ENCODE data around the gene MYBBP1A. TPM values are rescaled to one million over a fixed set of nuclear protein-coding genes. Genes with fewer than 3 reads are reported as not detected.
A peak's percentile ranks its signal among the peaks of the same experiment; 100 is the strongest.

Gene MYBBP1A
- polyA plus RNA-seq, 3 donors = 4.2 to 22.3 (median 5.3) TPM

DNA sequence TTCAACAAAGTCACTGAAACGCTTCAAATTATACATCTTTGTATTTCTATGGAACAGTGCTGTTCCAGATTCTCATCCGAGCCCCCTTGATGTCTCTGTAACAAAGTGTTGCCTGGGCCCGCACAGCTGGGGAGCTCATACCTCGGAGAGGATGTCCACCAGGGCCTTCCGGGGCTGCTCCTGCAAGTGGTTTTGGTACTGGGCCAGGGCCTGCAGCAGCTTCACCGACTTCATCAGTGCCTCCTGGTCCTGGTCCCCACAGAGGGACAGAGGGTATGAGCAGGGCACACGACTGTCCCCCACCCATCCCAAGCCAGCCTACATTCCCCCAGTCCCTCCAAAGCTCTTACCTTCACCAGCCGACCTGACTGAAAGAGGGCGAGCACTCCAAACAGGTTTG lies 1.5 kb downstream of the MYBBP1A start:
- WGBS (ENCODE audit: insufficient coverage) = 91% methylated on average over 8 of the region's 9 CpGs
- Histone ChIP-seq H3K4me2 (replicated peaks; ENCODE audit: extremely low read depth, low read length, poor library complexity, severe bottlenecking) (peak overlapping the region; percentile 96), H3K79me2 (ENCODE audit: insufficient read depth, low read length) (peaks cover 17% of the 10 kb centered on the region), H3K36me3 (replicated peaks in 1 of 2; ENCODE audit: control insufficient read depth in 1 of 2, insufficient read depth in 2 of 2, low read length in 2 of 2) (peaks cover 41 to 50% of the 10 kb centered on the region in 2 donors), H3K4me1 (ENCODE audit: control insufficient read depth in 1 of 2, insufficient read depth in 2 of 2, low read length in 2 of 2) (peaks cover 19 to 26% of the 10 kb centered on the region in 2 donors), H3K27me3 (ENCODE audit: control insufficient read depth in 2 of 2, insufficient read depth in 2 of 2, low read length in 2 of 2) (no peaks in the 10 kb centered on the region), H4K20me1 (ENCODE audit: insufficient read depth, low read length) (no peaks in the 10 kb centered on the region), H2AFZ (ENCODE audit: insufficient read depth, low read depth, low read length, poor library complexity, severe bottlenecking) (no peak overlapping the region), H3K9ac (ENCODE audit: insufficient read depth, low read length, poor library complexity, severe bottlenecking) (no peak overlapping the region), H3K4me3 (replicated peaks in 1 of 3; ENCODE audit: low read depth in 2 of 3, low read length in 3 of 3) (peak overlapping the region in 1 of 3 experiments; percentile 89), H3K27ac (ENCODE audit: low read depth in 1 of 2, low read length in 2 of 2) (no peak overlapping the region), H3K9me3 (replicated peaks in 1 of 2; ENCODE audit: control insufficient read depth in 1 of 2, insufficient read depth in 1 of 2, low read length in 2 of 2) (no peaks in the 10 kb centered on the region)
- Mint-ChIP-seq H3K9me3 (no peaks in the 10 kb centered on the region), H3K4me3 (peak overlapping the region in 1 of 2 donors; percentile 28), H3K36me3 (peaks cover 35 to 50% of the 10 kb centered on the region in 2 donors), H3K27ac (peak overlapping the region in 2 of 7 donors; percentile 12 to 41), H3K27me3 (ENCODE audit: low read depth in 3 of 3) (peaks cover 0 to 5% (median 1%) of the 10 kb centered on the region in 3 donors), H3K4me1 (peaks cover 21% of the 10 kb centered on the region)
- intact Hi-C loops (cut with micrococcal nuclease) = loop anchor here in 1 of 2 donors (5.0 kb wide), 1 partner anchor 186 kb away; the partner anchor contains the start of gene UBE2G1
- TF ChIP-seq CTCF (IDR thresholded peaks at IDR 0.05) = no peak
- DNase-seq = no peak

DNA sequence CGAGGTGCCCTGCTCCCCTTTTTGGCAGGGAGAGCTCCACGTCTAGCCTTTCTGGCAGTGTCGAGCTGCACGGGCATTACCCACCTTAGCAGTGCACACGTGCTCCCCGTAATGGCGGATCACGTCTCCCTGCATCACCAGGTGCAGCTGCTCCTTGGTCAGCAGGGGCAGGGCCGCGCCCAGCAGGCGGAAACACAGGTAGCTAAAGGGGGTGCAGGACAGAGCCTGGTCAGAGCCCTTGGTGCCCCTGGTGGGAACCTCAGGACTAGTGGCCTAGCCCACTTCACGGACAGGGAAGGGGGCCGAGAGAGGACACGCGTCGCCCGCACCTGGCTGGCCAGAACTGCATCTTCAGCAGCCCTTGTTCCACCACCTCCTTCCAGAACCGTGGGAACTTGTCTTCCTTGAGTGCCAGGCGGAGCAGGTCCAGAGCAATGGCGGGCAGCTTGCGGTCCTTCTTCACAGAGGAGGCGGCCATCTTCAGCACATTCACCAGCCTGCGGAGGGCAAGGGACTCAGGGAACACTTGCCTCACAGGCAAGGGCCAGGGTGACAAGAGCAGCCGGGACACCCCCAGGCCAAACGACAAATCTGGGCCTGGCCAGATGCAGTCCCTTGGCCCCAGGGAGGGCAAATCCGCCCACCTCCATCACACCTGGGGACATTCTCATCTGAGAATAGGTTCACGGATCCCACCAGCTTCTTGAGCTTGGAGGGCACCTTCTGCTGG lies 3.2 kb downstream of the MYBBP1A start:
- H3K9ac ChIP-seq (ENCODE audit: insufficient read depth, low read length, poor library complexity, severe bottlenecking) = no peak overlapping the region
- Mint-ChIP-seq H3K36me3 (peaks cover 47 to 67% of the 10 kb centered on the region in 2 donors), H3K4me1 (peaks cover 21% of the 10 kb centered on the region), H3K27ac (peak overlapping the region in 2 of 7 donors; percentile 20 to 32), H3K27me3 (ENCODE audit: low read depth in 3 of 3) (peaks cover 1 to 3% (median 3%) of the 10 kb centered on the region in 3 donors), H3K9me3 (no peaks in the 10 kb centered on the region), H3K4me3 (no peak overlapping the region)
- H3K4me3 ChIP-seq (replicated peaks in 1 of 3; ENCODE audit: low read depth in 2 of 3, low read length in 3 of 3) = no peak overlapping the region
- peaks cover 19 to 26% of the 10 kb centered on the region in 2 donors for H3K4me1 ChIP-seq (ENCODE audit: control insufficient read depth in 1 of 2, insufficient read depth in 2 of 2, low read length in 2 of 2)
- no peak overlapping the region for H3K27ac ChIP-seq (ENCODE audit: low read depth in 1 of 2, low read length in 2 of 2)
- peaks cover 17% of the 10 kb centered on the region for H3K79me2 ChIP-seq (ENCODE audit: insufficient read depth, low read length)
- no peak for DNase-seq
- no peak for TF ChIP-seq CTCF (IDR thresholded peaks at IDR 0.05)
- WGBS (ENCODE audit: insufficient coverage) = 97% methylated on average over 23 of the region's 27 CpGs
- no peaks in the 10 kb centered on the region for H3K9me3 ChIP-seq (replicated peaks in 1 of 2; ENCODE audit: control insufficient read depth in 1 of 2, insufficient read depth in 1 of 2, low read length in 2 of 2)
- no peak overlapping the region for H2AFZ ChIP-seq (ENCODE audit: insufficient read depth, low read depth, low read length, poor library complexity, severe bottlenecking)
- peaks cover 57 to 67% of the 10 kb centered on the region in 2 donors for H3K36me3 ChIP-seq (replicated peaks in 1 of 2; ENCODE audit: control insufficient read depth in 1 of 2, insufficient read depth in 2 of 2, low read length in 2 of 2)
- no peaks in the 10 kb centered on the region for H4K20me1 ChIP-seq (ENCODE audit: insufficient read depth, low read length)
- no peaks in the 10 kb centered on the region for H3K27me3 ChIP-seq (ENCODE audit: control insufficient read depth in 2 of 2, insufficient read depth in 2 of 2, low read length in 2 of 2)
- no peak overlapping the region for H3K4me2 ChIP-seq (replicated peaks; ENCODE audit: extremely low read depth, low read length, poor library complexity, severe bottlenecking)
- intact Hi-C loops (cut with micrococcal nuclease) = loop anchor here in 1 of 2 donors (5.0 kb wide), 1 partner anchor 185 kb away; the partner anchor contains the start of gene UBE2G1
